ENCODE data around the gene NLGN1.

The NLGN1 gene

DNA sequence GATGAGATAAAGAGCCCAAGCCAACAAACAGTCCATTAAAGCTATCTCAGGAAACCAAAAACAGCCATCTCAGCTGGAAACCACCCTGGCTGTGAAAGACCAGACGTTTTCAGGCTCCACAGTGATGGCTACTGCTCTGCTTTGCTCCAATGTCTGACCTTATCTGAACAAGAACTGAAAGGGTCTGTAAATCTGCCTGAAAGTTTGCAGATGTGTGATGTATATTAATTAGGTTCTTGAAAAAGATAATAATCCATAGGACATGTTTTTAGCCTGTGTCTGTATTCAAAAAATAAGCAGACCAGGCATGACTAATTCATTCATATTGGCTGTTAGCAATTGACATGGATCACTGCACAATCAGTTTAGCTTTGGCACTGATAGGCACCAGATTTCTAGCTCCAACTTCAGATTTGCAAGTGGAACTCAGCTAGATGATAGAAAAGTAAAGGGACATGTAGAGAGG lies 850.2 kb downstream of the NLGN1 start:
- DNase-seq = no peak

GRCh38 chr3:174251681-174252080 lies 854.1 kb downstream of the NLGN1 start:
- DNase-seq = no peak

GRCh38 chr3:174253196-174253823 lies 855.8 kb downstream of the NLGN1 start:
- DNase-seq = no peak

DNA sequence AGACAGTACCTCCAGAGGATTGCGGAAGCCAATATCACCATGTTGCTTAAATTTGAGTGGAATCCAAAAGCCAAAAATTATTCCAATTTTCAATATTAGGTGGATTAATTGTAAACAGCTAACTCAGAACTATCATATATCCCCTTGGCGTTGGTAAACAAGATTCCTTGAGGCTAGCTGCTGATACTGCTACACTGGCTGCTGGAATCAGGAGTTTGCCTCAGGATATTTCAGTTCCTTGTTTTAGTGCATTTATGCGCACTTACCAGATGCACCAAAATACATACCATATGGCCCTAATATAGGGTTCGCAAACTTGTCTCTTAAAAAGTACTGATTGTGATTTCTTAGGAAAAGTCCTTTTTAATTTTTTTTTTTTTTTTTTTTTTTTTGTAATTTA lies 856.4 kb downstream of the NLGN1 start:
- no peak for DNase-seq

GRCh38 chr3:174255454-174255853 lies 857.9 kb downstream of the NLGN1 start:
- DNase-seq = no peak

- DNase-seq = no peak
Measured at GRCh38 chr3:174266476-174266875, 868.9 kb downstream of the NLGN1 start.

- DNase-seq = no peak
Measured at GRCh38 chr3:174268061-174268460, 870.5 kb downstream of the NLGN1 start.

GRCh38 chr3:174268586-174268985 lies 871.0 kb downstream of the NLGN1 start:
- no peak for DNase-seq

GRCh38 chr3:174270841-174271240 lies 873.3 kb downstream of the NLGN1 start:
- no peak for DNase-seq

- no peak for DNase-seq
Measured at GRCh38 chr3:174275336-174275735, 877.8 kb downstream of the NLGN1 start.

DNA sequence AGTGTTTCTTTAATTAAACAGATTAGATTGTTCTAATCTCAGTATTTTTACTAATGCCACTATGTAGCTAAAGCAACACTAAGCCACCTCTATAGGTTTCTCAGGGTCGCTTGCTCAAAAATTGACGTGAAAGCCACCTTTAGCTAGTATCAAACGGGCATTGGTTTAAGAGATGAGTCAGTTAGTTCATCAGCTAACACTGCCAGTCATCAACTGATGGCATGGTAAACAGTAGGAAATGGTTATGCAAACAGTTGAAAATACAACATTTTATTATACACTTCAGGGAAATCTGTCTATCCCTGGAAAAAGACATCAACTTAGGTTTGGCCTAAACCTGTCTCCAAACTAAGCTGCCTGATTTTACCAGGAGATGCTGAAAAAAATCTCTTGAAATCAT lies 879.3 kb downstream of the NLGN1 start:
- no peak for DNase-seq

- DNase-seq = no peak
Measured at GRCh38 chr3:174278094-174278493, 880.5 kb downstream of the NLGN1 start.

- no peak for DNase-seq
Measured at GRCh38 chr3:174280186-174280585, 882.6 kb downstream of the NLGN1 start.

GRCh38 chr3:174285242-174285864 lies 887.8 kb downstream of the NLGN1 start:
- no peak for DNase-seq

- no peak for DNase-seq
Measured at GRCh38 chr3:174287705-174288104, 890.2 kb downstream of the NLGN1 start.

DNA sequence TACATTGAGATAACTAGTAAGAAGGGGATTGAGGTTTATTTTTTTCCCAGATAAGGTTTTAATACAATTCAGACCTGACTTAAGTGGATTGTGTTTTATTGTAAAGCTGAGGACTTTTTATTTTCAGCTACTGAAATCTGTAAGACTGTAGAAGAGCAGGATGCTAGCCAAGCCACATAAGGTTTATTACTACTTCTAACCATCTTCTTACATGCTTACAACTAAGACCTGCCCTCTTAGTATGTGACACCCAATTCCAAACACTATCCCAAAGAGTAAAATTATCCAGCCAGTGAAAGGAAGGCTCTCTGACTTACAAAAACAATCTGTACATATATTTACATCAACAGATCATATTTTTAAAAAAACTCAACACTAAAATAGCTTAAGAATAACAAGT lies 897.1 kb downstream of the NLGN1 start:
- no peak for DNase-seq

DNA sequence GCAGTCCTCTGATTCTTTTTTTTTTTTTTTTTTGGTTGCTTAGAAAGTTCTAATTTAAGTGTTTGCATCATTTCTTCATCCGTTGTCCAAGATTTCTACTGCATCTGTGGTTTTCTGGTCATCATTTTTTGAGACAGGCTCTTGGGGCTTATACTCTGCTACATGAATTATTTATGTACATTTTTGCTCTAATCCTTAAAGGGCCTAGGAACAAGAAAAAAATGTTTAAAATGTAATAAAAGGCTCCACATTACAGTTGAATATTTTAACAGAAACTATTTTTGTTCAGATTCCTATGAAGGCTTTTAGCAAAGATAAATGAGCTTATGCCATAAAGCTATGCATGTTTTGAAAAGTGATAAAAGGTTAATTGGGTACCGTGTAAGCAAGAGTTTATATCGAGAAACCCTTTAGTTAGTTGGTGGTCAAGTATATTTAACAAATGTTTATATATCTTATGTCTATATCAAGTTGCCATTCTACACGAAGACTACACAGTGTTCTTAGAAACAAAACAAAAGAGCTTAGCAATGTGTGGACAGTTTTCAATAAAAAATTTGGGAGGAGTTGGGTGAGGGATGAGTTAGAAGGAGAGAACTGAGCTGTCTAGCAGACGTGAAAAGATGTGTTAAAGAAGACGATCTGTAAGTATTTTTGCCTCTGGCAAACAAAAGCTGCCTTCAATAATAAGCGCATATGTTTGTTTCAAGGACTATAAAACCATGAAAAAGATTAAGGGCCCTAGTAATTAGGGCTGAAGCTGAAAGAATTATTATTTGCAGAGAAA lies 898.0 kb downstream of the NLGN1 start:
- no peak for DNase-seq

DNA sequence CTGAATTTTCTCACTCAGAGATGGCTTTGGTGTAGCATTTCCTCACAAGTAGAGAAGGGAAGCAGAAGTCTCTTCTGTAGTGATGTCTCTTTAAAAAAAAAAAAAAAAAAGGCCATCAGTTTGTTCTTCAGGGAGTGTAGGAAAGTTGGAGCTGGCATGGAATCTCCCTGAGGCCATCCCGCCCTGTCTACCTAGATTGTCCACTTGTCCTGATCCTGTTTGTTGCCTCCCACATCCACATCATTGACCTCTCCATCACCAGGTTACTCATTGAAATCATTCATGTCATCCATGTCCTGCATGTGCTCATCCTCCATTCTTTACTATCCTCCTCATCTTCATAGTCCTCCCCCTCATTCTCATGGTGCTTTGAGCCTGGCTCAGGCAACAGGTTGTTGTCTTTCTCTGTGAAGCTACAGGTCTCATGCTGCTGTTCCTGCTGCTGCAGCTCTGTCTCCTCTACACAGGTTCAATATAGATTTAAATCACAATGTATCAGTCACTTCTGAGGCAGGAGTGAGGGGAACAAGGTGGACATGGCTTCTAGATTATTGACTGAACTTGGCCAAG lies 905.3 kb downstream of the NLGN1 start:
- no peak for DNase-seq

DNA sequence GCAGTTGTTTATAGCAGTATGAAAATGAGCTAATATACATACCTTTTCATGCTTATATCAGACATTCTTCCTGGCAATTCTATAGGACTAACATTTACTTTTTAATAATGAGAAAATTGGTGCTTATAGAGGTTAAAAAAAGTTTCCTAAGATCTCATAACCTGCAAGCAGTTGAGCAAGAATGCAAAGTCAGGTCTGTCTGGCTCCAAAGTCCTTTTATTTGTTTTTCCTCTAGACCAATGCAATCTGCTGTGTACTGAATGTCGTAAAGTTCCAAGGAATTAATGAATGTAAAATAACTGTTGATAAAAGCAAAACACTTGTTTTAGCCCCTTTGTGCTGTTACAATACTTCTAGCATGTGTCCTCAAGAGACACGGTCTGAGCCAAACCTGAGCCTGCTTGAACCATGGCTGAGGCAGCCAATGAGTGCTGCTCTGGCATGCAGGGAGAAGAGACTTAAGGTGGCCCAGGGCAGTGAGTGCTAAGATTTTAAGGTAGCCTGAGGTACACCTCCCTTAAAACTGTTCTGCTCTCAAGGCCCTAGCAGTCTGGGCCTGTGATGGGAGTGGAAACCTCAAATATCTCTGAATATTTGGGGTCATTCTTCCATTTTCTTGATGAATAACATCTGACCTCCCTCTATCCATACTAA lies 906.5 kb downstream of the NLGN1 start:
- no peak for DNase-seq

GRCh38 chr3:174308736-174309135 lies 911.2 kb downstream of the NLGN1 start:
- no peak for DNase-seq

GRCh38 chr3:174310475-174310983 lies 913.0 kb downstream of the NLGN1 start:
- no peak for DNase-seq

GRCh38 chr3:174315225-174315624 lies 917.7 kb downstream of the NLGN1 start:
- no peak for DNase-seq

GRCh38 chr3:174317005-174317404 lies 919.5 kb downstream of the NLGN1 start:
- no peak for DNase-seq
